H9 (cell line): Measurements from ENCODE around the gene ARMH3. TPM values are rescaled to one million over a fixed set of nuclear protein-coding genes. Genes with fewer than 3 reads are reported as not detected.

Experiments used
- DNase-seq: peaks from one replicate; pipeline ENCODE4 v3.0.0-alpha.2; 2017
- H2AFZ ChIP-seq: one replicate; pipeline ENCODE4 v1.6.1; 2013; ENCODE audit warnings: mild to moderate bottlenecking, low read length, control low read depth, moderate library complexity
- H2AK5ac ChIP-seq: 2 replicates; pipeline ENCODE4 v1.6.1; 2013; ENCODE audit warnings: low read length, control low read depth, mixed read lengths; ENCODE audit not compliant: insufficient read length
- H2BK120ac ChIP-seq: one replicate; pipeline ENCODE4 v1.6.1; 2013; ENCODE audit warnings: low read depth, mild to moderate bottlenecking, low read length, control low read depth, inconsistent platforms; ENCODE audit not compliant: poor library complexity, severe bottlenecking
- H2BK12ac ChIP-seq: 2 replicates; pipeline ENCODE4 v1.6.1; 2013; ENCODE audit warnings: low read length, control low read depth, mixed read lengths, low read depth; ENCODE audit not compliant: insufficient read length
- H2BK15ac ChIP-seq: 2 replicates; pipeline ENCODE4 v1.6.1; 2013; ENCODE audit warnings: low read depth, low read length, control low read depth
- H2BK20ac ChIP-seq: one replicate; pipeline ENCODE4 v1.6.1; 2013; ENCODE audit warnings: low read depth, mild to moderate bottlenecking, low read length, control low read depth, inconsistent platforms; ENCODE audit not compliant: poor library complexity, severe bottlenecking
- H2BK5ac ChIP-seq: 2 replicates; pipeline ENCODE4 v1.6.1; 2013; ENCODE audit warnings: low read length, control low read depth, mixed read lengths; ENCODE audit not compliant: insufficient read length
- H3K14ac ChIP-seq: 2 replicates; pipeline ENCODE4 v1.6.1; 2013; ENCODE audit warnings: low read length, control low read depth; ENCODE audit not compliant: insufficient read depth
- H3K18ac ChIP-seq: 2 replicates; pipeline ENCODE4 v1.6.1; 2013; ENCODE audit warnings: low read depth, mild to moderate bottlenecking, mixed read lengths, low read length, control low read depth; ENCODE audit not compliant: insufficient read length
- H3K23ac ChIP-seq: 2 replicates; pipeline ENCODE4 v1.6.1; 2013; ENCODE audit warnings: low read length, control low read depth, mixed read lengths, low read depth; ENCODE audit not compliant: insufficient read length
- H3K23me2 ChIP-seq: 2 replicates; pipeline ENCODE4 v1.6.1; 2013; ENCODE audit warnings: low read depth, mild to moderate bottlenecking, mixed read lengths, low read length, control low read depth; ENCODE audit not compliant: insufficient read length, poor library complexity, severe bottlenecking
- H3K27ac ChIP-seq: 2 replicates; pipeline ENCODE4 v1.5.1; 2013; ENCODE audit warnings: low read length, control low read depth, mixed read lengths, low read depth; ENCODE audit not compliant: insufficient read length
- H3K27me3 ChIP-seq: 2 replicates; pipeline ENCODE4 v1.6.1; 2013; ENCODE audit warnings: low read length, control low read depth, inconsistent platforms; ENCODE audit not compliant: insufficient read depth
- H3K4ac ChIP-seq: 2 replicates; pipeline ENCODE4 v1.6.1; 2013; ENCODE audit warnings: low read depth, mild to moderate bottlenecking, control low read depth, inconsistent platforms, low read length, moderate library complexity
- H3K4me1 ChIP-seq: 2 replicates; pipeline ENCODE4 v1.6.1; 2013; ENCODE audit warnings: low read length, control low read depth, inconsistent platforms; ENCODE audit not compliant: insufficient read depth
- H3K4me2 ChIP-seq: 2 replicates; pipeline ENCODE4 v1.6.1; 2013; ENCODE audit warnings: low read length, control low read depth, mixed read lengths; ENCODE audit not compliant: insufficient read length, insufficient read depth
- H3K56ac ChIP-seq: 2 replicates; pipeline ENCODE4 v1.6.1; 2013; ENCODE audit warnings: low read depth, mild to moderate bottlenecking, mixed read lengths, low read length, control low read depth; ENCODE audit not compliant: insufficient read length
- H3K79me1 ChIP-seq: 2 replicates; pipeline ENCODE4 v1.6.1; 2013; ENCODE audit warnings: low read depth, mild to moderate bottlenecking, moderate library complexity, low read length, control low read depth, inconsistent platforms; ENCODE audit not compliant: insufficient read depth, poor library complexity, severe bottlenecking
- H3K79me2 ChIP-seq: 2 replicates; pipeline ENCODE4 v1.6.1; 2013; ENCODE audit warnings: low read length, control low read depth, inconsistent platforms; ENCODE audit not compliant: insufficient read depth
- H3K9ac ChIP-seq: 2 replicates; pipeline ENCODE4 v1.6.1; 2013; ENCODE audit warnings: low read length, control low read depth, mixed read lengths; ENCODE audit not compliant: insufficient read length; ENCODE audit errors: extremely low read depth
- H3K9me3 ChIP-seq: one replicate; pipeline ENCODE4 v1.6.1; 2013; ENCODE audit warnings: low read depth, low read length, inconsistent platforms; ENCODE audit not compliant: control insufficient read depth
- H3T11ph ChIP-seq: one replicate; pipeline ENCODE4 v1.6.1; 2013; ENCODE audit warnings: mild to moderate bottlenecking, low read length, control low read depth, inconsistent platforms
- H4K20me1 ChIP-seq: one replicate; pipeline ENCODE4 v1.6.1; 2013; ENCODE audit not compliant: control insufficient read depth, insufficient read length, insufficient read depth
- H4K5ac ChIP-seq: 2 replicates; pipeline ENCODE4 v1.6.1; 2013; ENCODE audit warnings: low read depth, mild to moderate bottlenecking, mixed read lengths, low read length, control low read depth; ENCODE audit not compliant: insufficient read length
- H4K8ac ChIP-seq: replicated peaks from 2 replicates; pipeline ENCODE4 v1.6.1; 2013; ENCODE audit warnings: low read length, control low read depth, mixed read lengths, low read depth; ENCODE audit not compliant: insufficient read length
- H4K91ac ChIP-seq: 2 replicates; pipeline ENCODE4 v1.6.1; 2013; ENCODE audit warnings: low read depth, mild to moderate bottlenecking, moderate library complexity, mixed read lengths, low read length, control low read depth; ENCODE audit not compliant: insufficient read length
- H3K27ac Mint-ChIP-seq, 3 experiments: 2 replicates in 2 of 3; 3 replicates in 1 of 3; pipeline ENCODE4 v1.8.0; 2020 to 2021; ENCODE audit warnings: mixed read lengths in 3 of 3, mild to moderate bottlenecking in 1 of 3, moderate library complexity in 1 of 3
- H3K27me3 Mint-ChIP-seq: 2 replicates; pipeline ENCODE4 v1.8.0; 2021; ENCODE audit warnings: low read depth, mild to moderate bottlenecking, moderate library complexity, mixed read lengths
- H3K36me3 Mint-ChIP-seq, 3 experiments: 2 replicates in 2 of 3; 3 replicates in 1 of 3; pipeline ENCODE4 v1.8.0; 2020 to 2021; ENCODE audit warnings: low read depth in 3 of 3, mixed read lengths in 3 of 3; ENCODE audit not compliant: insufficient read depth in 1 of 3
- H3K4me1 Mint-ChIP-seq, 2 experiments: 2 replicates each; pipeline ENCODE4 v1.8.0; 2020; ENCODE audit warnings: mixed read lengths in 2 of 2
- H3K4me3 Mint-ChIP-seq, 2 experiments: 2 replicates in 1 of 2; 3 replicates in 1 of 2; pipeline ENCODE4 v1.8.0; 2020 to 2021; ENCODE audit warnings: mild to moderate bottlenecking in 2 of 2, mixed read lengths in 2 of 2, moderate library complexity in 1 of 2
- H3K9me3 Mint-ChIP-seq, 2 experiments: 2 replicates in 1 of 2; 3 replicates in 1 of 2; pipeline ENCODE4 v1.8.0; 2020; ENCODE audit warnings: mild to moderate bottlenecking in 2 of 2, mixed read lengths in 2 of 2, moderate library complexity in 1 of 2
- CTCF ChIP-seq: fragments of 200-600 bp; sonication (generic); conservative IDR thresholded peaks from 3 replicates; pipeline ENCODE4 v1.8.0; 2021; ENCODE audit warnings: antibody characterized with exemption, mild to moderate bottlenecking
- WGBS: extraction: QIAGEN DNeasy Blood & Tissue Kit; methylation state at CpG from one replicate; pipeline ENCODE4 v1.1.7; 2013; ENCODE audit warnings: missing lambda C conversion rate, low lambda C conversion rate, mixed read lengths; ENCODE audit not compliant: insufficient read length; ENCODE audit errors: extremely low coverage; 5-methylcytosine and 5-hydroxymethylcytosine counted together
- total RNA-seq: library from RNA; stranded (reverse); gene quantifications from 2 replicates; pipeline ENCODE4 v1.2.1, GENCODE V29; 2021

The ARMH3 gene
- total RNA-seq, 1 experiment from 2014 or later = 20.4 TPM

- Histone ChIP-seq H2BK20ac (no peak overlapping the region), H3K27ac (no peak overlapping the region), H3K4ac (no peak overlapping the region), H3K18ac (no peak overlapping the region), H3K9me3 (no peaks in the 10 kb centered on the region), H2BK5ac (no peak overlapping the region), H3K23ac (no peak overlapping the region), H2BK12ac (no peak overlapping the region), H4K5ac (no peak overlapping the region), H3K14ac (no peak overlapping the region), H2AFZ (no peak overlapping the region), H3T11ph (no peak overlapping the region), H3K79me2 (no peaks in the 10 kb centered on the region), H3K4me1 (no peaks in the 10 kb centered on the region; the same call in 1 of the 2 replicates), H3K4me2 (no peak overlapping the region), H2BK15ac (no peak overlapping the region), H2BK120ac (no peak overlapping the region), H3K56ac (no peak overlapping the region), H3K9ac (no peak overlapping the region), H4K20me1 (no peaks in the 10 kb centered on the region), H3K27me3 (no peaks in the 10 kb centered on the region), H2AK5ac (no peak overlapping the region), H3K23me2 (no peaks in the 10 kb centered on the region), H4K8ac (no peak overlapping the region), H4K91ac (no peak overlapping the region), H3K79me1 (no peaks in the 10 kb centered on the region)
- WGBS = no CpG with 5 or more reads among the region's 3 CpGs
- Mint-ChIP-seq H3K4me3 (no peak overlapping the region), H3K27me3 (no peaks in the 10 kb centered on the region), H3K9me3 (no peaks in the 10 kb centered on the region), H3K27ac (no peak overlapping the region), H3K36me3 (no peaks in the 10 kb centered on the region), H3K4me1 (peaks cover 10 to 28% of the 10 kb centered on the region in 2 experiments)
- TF ChIP-seq CTCF = no peak
- no peak for DNase-seq
Observed at GRCh38 chr10:101875068-101875688, 180.8 kb downstream of the ARMH3 start.
